CD4-positive, alpha-beta T cell treated with Interleukin-1 beta for 1 hour (primary cell): Measurements from ENCODE around the gene KCNJ13.
"Not testable (repeated sequence)": the region's sequence is repeated elsewhere in the genome, so short reads cannot be mapped to it uniquely, and the experiment has no call there.

Experiments
- DNase-seq, 2 donors: peaks; one replicate each; pipeline ENCODE4 v3.0.0-alpha.2; 2020 to 2022

Gene KCNJ13

GRCh38 chr2:232761301-232761907 lies 15.0 kb downstream of the KCNJ13 start:
- peak; percentile 23 to 57 for DNase-seq

- DNase-seq, result no peak
Measured at GRCh38 chr2:232757905-232758304, 18.5 kb downstream of the KCNJ13 start.

- no peak for DNase-seq
Measured at GRCh38 chr2:232750135-232750671, 26.2 kb downstream of the KCNJ13 start.

- DNase-seq, result no peak
Measured at GRCh38 chr2:232749331-232749730, 27.0 kb downstream of the KCNJ13 start.

GRCh38 chr2:232748038-232748437 lies 28.3 kb downstream of the KCNJ13 start:
- DNase-seq, result no peak

- no peak for DNase-seq
Measured at GRCh38 chr2:232744963-232745362, 31.4 kb downstream of the KCNJ13 start.

GRCh38 chr2:232741972-232742371 lies 34.4 kb downstream of the KCNJ13 start:
- DNase-seq, result no peak

GRCh38 chr2:232741294-232741693 lies 35.1 kb downstream of the KCNJ13 start:
- no peak for DNase-seq

- DNase-seq, result no peak
Measured at GRCh38 chr2:232731470-232731869, 44.9 kb downstream of the KCNJ13 start.

GRCh38 chr2:232728785-232729184 lies 47.6 kb downstream of the KCNJ13 start:
- DNase-seq, result no peak

- DNase-seq, result no peak
Measured at GRCh38 chr2:232723027-232723426, 53.3 kb downstream of the KCNJ13 start.

- DNase-seq, result no peak
Measured at GRCh38 chr2:232721882-232722281, 54.5 kb downstream of the KCNJ13 start.

GRCh38 chr2:232721261-232721660 lies 55.1 kb downstream of the KCNJ13 start:
- DNase-seq, result no peak

- DNase-seq, result not testable (repeated sequence)
Measured at GRCh38 chr2:232720056-232720455, 56.3 kb downstream of the KCNJ13 start.
